ENCODE results near the gene AP1B1.

AP1B1 gene

GRCh38 chr22:29329581-29329980 lies 58.8 kb downstream of the AP1B1 start:
- TF ChIP-seq CTCF (IDR thresholded peaks at IDR 0.05; ENCODE audit: low read depth, low read length): no peak
- no peak for DNase-seq (ENCODE audit: low read depth in 2 of 2)
- no peak overlapping the region for H3K4me3 ChIP-seq (replicated peaks in 1 of 2; ENCODE audit: low read depth in 2 of 2, low read length in 2 of 2)

- DNase-seq (ENCODE audit: low read depth in 2 of 2): no peak
- TF ChIP-seq CTCF (IDR thresholded peaks at IDR 0.05; ENCODE audit: low read depth, low read length): no peak
- no peak overlapping the region for H3K4me3 ChIP-seq (replicated peaks in 1 of 2; ENCODE audit: low read depth in 2 of 2, low read length in 2 of 2)
These were observed 59.5 kb downstream of the AP1B1 start for GRCh38 chr22:29328566-29329500.

GRCh38 chr22:29328055-29328454 lies 60.3 kb downstream of the AP1B1 start:
- no peak for TF ChIP-seq CTCF (IDR thresholded peaks at IDR 0.05; ENCODE audit: low read depth, low read length)
- DNase-seq (ENCODE audit: low read depth in 2 of 2): no peak
- H3K4me3 ChIP-seq (replicated peaks in 1 of 2; ENCODE audit: low read depth in 2 of 2, low read length in 2 of 2): no peak overlapping the region

GRCh38 chr22:29327089-29327764 lies 61.1 kb downstream of the AP1B1 start:
- no peak overlapping the region for H3K4me3 ChIP-seq (replicated peaks in 1 of 2; ENCODE audit: low read depth in 2 of 2, low read length in 2 of 2)

GRCh38 chr22:29326481-29326880 lies 61.9 kb downstream of the AP1B1 start:
- DNase-seq (ENCODE audit: low read depth in 2 of 2): no peak
- no peak for TF ChIP-seq CTCF (IDR thresholded peaks at IDR 0.05; ENCODE audit: low read depth, low read length)
- no peak overlapping the region for H3K4me3 ChIP-seq (replicated peaks in 1 of 2; ENCODE audit: low read depth in 2 of 2, low read length in 2 of 2)

More at GRCh38 chr22:29327089-29327764, 61.1 kb downstream of the AP1B1 start:
- DNase-seq (ENCODE audit: low read depth in 2 of 2): no peak
- no peak for TF ChIP-seq CTCF (IDR thresholded peaks at IDR 0.05; ENCODE audit: low read depth, low read length)

GRCh38 chr22:29325785-29326315 lies 62.5 kb downstream of the AP1B1 start:
- H3K4me3 ChIP-seq (replicated peaks in 1 of 2; ENCODE audit: low read depth in 2 of 2, low read length in 2 of 2): no peak overlapping the region
- TF ChIP-seq CTCF (IDR thresholded peaks at IDR 0.05; ENCODE audit: low read depth, low read length): no peak
- DNase-seq (ENCODE audit: low read depth in 2 of 2): no peak
